T47D (cell line): ENCODE data around the gene OR11H6.
"Not testable (repeated sequence)": the region's sequence is repeated elsewhere in the genome, so short reads cannot be mapped to it uniquely, and the experiment has no call there.

Source experiments
- DNase-seq, 2 experiments: peaks; one replicate each; pipeline versions ENCODE4 v3.0.0 to v3.0.0-alpha.2; 2011 to 2012; ENCODE audit warnings: low read depth in 1 of 2, low spot score in 1 of 2
- JUND ChIP-seq: IDR thresholded peaks from 2 replicates; pipeline ENCODE4 v1.6.1; 2012; ENCODE audit warnings: low read depth
- in situ Hi-C: cut with HindIII; loops from 2 replicates; pipeline ENCODE4 v1.10.0; 2016; ENCODE audit warnings: low sequenced_read_pairs, low pct_unique_long_range_greater_than_20kb

Gene OR11H6

GRCh38 chr14:20223410-20223809 lies at the start of gene OR11H6:
OR11H6 (plus strand) TSS chr14:20223710; CDS start chr14:20223710, 0 bp downstream.
- no peak for DNase-seq
- TF ChIP-seq JUND: no peak
- in situ Hi-C loops: no loop called here

GRCh38 chr14:20174205-20174604 lies 49.3 kb upstream of the OR11H6 start:
- in situ Hi-C loops, DNase-seq: not testable (repeated sequence)

- DNase-seq: no peak
- TF ChIP-seq JUND: no peak
Measured at GRCh38 chr14:20176330-20176729, 47.2 kb upstream of the OR11H6 start.

GRCh38 chr14:20177433-20177974 lies 46.0 kb upstream of the OR11H6 start:
- no peak for DNase-seq
- no peak for TF ChIP-seq JUND
- in situ Hi-C loops: no loop called here

More at GRCh38 chr14:20176330-20176729, 47.2 kb upstream of the OR11H6 start:
- in situ Hi-C loops: no loop called here

GRCh38 chr14:20179218-20179617 lies 44.3 kb upstream of the OR11H6 start:
- DNase-seq: no peak
- TF ChIP-seq JUND: no peak
- in situ Hi-C loops: no loop called here

- DNase-seq: no peak
- in situ Hi-C loops: no loop called here
- no peak for TF ChIP-seq JUND
Measured at GRCh38 chr14:20179880-20180279, 43.6 kb upstream of the OR11H6 start.

- in situ Hi-C loops: no loop called here
- DNase-seq: no peak
- no peak for TF ChIP-seq JUND
Measured at GRCh38 chr14:20180486-20180885, 43.0 kb upstream of the OR11H6 start.

- no peak for DNase-seq
- in situ Hi-C loops: no loop called here
- no peak for TF ChIP-seq JUND
Measured at GRCh38 chr14:20184181-20184580, 39.3 kb upstream of the OR11H6 start.

GRCh38 chr14:20190596-20190995 lies 32.9 kb upstream of the OR11H6 start, which contains the start of gene OR11G2:
OR11G2 (plus strand) TSS chr14:20190896; CDS start chr14:20197438, 6,542 bp downstream.
- DNase-seq: no peak
- no peak for TF ChIP-seq JUND
- in situ Hi-C loops: no loop called here

- in situ Hi-C loops: no loop called here
- TF ChIP-seq JUND: no peak
- DNase-seq: peak in 1 of 2 experiments; percentile 25
Measured at GRCh38 chr14:20191396-20191795, 32.1 kb upstream of the OR11H6 start.

- no peak for TF ChIP-seq JUND
- DNase-seq: no peak
- in situ Hi-C loops: no loop called here
Measured at GRCh38 chr14:20194101-20194500, 29.4 kb upstream of the OR11H6 start.

- in situ Hi-C loops, DNase-seq: not testable (repeated sequence)
Measured at GRCh38 chr14:20195170-20195569, 28.3 kb upstream of the OR11H6 start.

GRCh38 chr14:20195911-20196310 lies 27.6 kb upstream of the OR11H6 start:
- DNase-seq: no peak
- no peak for TF ChIP-seq JUND
- in situ Hi-C loops: no loop called here

GRCh38 chr14:20197459-20197858 lies 26.1 kb upstream of the OR11H6 start:
- in situ Hi-C loops: no loop called here
- no peak for TF ChIP-seq JUND
- no peak for DNase-seq
